GM23248 (cell line): ENCODE data around the gene SUMF1. TPM values are rescaled to one million over a fixed set of nuclear protein-coding genes. Genes with fewer than 3 reads are reported as not detected.

Experiments used
- DNase-seq: peaks from one replicate; pipeline ENCODE4 v3.0.0-alpha.2; 2015
- H2AFZ ChIP-seq: fragments of 200-600 bp; sonication (generic); 2 replicates; pipeline ENCODE4 v1.6.1; 2016; ENCODE audit warnings: antibody characterized with exemption
- H3F3A ChIP-seq: fragments of 200-600 bp; sonication (generic); 2 replicates; pipeline ENCODE4 v1.6.1; 2016; ENCODE audit warnings: mild to moderate bottlenecking, antibody characterized with exemption, mixed run types; ENCODE audit not compliant: insufficient read depth
- H3K27ac ChIP-seq: fragments of 200-600 bp; sonication (generic); 2 replicates; pipeline ENCODE4 v1.5.1; 2016; ENCODE audit warnings: mild to moderate bottlenecking
- H3K27me3 ChIP-seq: fragments of 200-600 bp; sonication (generic); replicated peaks from 2 replicates; pipeline ENCODE4 v1.6.1; 2016; ENCODE audit warnings: mild to moderate bottlenecking; ENCODE audit not compliant: insufficient read depth
- H3K36me3 ChIP-seq: fragments of 200-600 bp; sonication (generic); 2 replicates; pipeline ENCODE4 v1.6.1; 2016; ENCODE audit warnings: low read depth, mild to moderate bottlenecking
- H3K4me1 ChIP-seq: fragments of 200-600 bp; sonication (generic); 2 replicates; pipeline ENCODE4 v1.6.1; 2016; ENCODE audit warnings: mild to moderate bottlenecking; ENCODE audit not compliant: insufficient read depth
- H3K4me2 ChIP-seq: fragments of 200-600 bp; sonication (generic); one replicate; pipeline ENCODE4 v1.6.1; 2016; ENCODE audit warnings: mild to moderate bottlenecking; ENCODE audit not compliant: unreplicated experiment
- H3K4me3 ChIP-seq: fragments of 200-600 bp; sonication (generic); 2 replicates; pipeline ENCODE4 v1.5.1; 2016; ENCODE audit warnings: mild to moderate bottlenecking
- H3K79me2 ChIP-seq: fragments of 200-600 bp; sonication (generic); 2 replicates; pipeline ENCODE4 v1.6.1; 2016; ENCODE audit warnings: mild to moderate bottlenecking; ENCODE audit not compliant: insufficient read depth
- H3K9ac ChIP-seq: fragments of 200-600 bp; sonication (generic); 2 replicates; pipeline ENCODE4 v1.6.1; 2016; ENCODE audit warnings: mild to moderate bottlenecking
- H3K9me2 ChIP-seq: fragments of 200-600 bp; sonication (generic); 2 replicates; pipeline ENCODE4 v1.6.1; 2016; ENCODE audit warnings: mixed run types, mild to moderate bottlenecking, moderate library complexity; ENCODE audit not compliant: insufficient read depth
- H3K9me3 ChIP-seq: fragments of 200-600 bp; sonication (generic); one replicate; pipeline ENCODE4 v1.6.1; 2017; ENCODE audit warnings: low read depth
- H4K20me1 ChIP-seq: fragments of 200-600 bp; sonication (generic); 2 replicates; pipeline ENCODE4 v1.6.0; 2016; ENCODE audit not compliant: insufficient read depth
- EZH2 ChIP-seq: fragments of 200-600 bp; sonication (generic); IDR thresholded peaks from 2 replicates; pipeline ENCODE4 v1.6.1; 2018; ENCODE audit warnings: antibody characterized with exemption, mild to moderate bottlenecking; ENCODE audit not compliant: insufficient read depth, poor library complexity, severe bottlenecking
- EZH2phosphoT487 ChIP-seq: fragments of 200-600 bp; sonication (generic); IDR thresholded peaks from 2 replicates; pipeline ENCODE4 v1.6.1; 2018; ENCODE audit warnings: antibody characterized with exemption, moderate library complexity, mild to moderate bottlenecking, low read depth; ENCODE audit not compliant: insufficient read depth
- WGBS, 2 experiments: methylation state at CpG; one replicate each; pipeline ENCODE4 v1.1.6; 2015 to 2017; ENCODE audit warnings: low lambda C conversion rate in 2 of 2, low coverage in 1 of 2; ENCODE audit errors: missing lambda C conversion rate in 2 of 2; 5-methylcytosine and 5-hydroxymethylcytosine counted together
- in situ Hi-C: fragments of 300-500 bp; cut with MboI; formaldehyde crosslinking; loops from 2 replicates; pipeline ENCODE4 v1.15.0; 2020
- polyA plus RNA-seq: library from polyadenylated mRNA; unstranded; fragments of >200 nt; fragmentation: Nextera tagmentation; extraction: Ambion mirVana; gene quantifications from 2 replicates; pipeline ENCODE4 v1.2.1, GENCODE V29; 2016
- total RNA-seq: library from RNA; depleted of rRNA; stranded (reverse); fragments of >200 nt; shearing (Covaris generic); gene quantifications from 2 replicates; pipeline ENCODE4 v1.2.3, GENCODE V29; 2014

SUMF1 gene
- total and polyA plus RNA-seq, 2 experiments from 2014 or later = 55.3 to 88.1 TPM

GRCh38 chr3:4492208-4493013 lies 25.3 kb upstream of the SUMF1 start:
- Histone ChIP-seq H3K27me3 (no peaks in the 10 kb centered on the region), H3K79me2 (no peaks in the 10 kb centered on the region), H3K4me2 (peak overlapping the region; percentile 88), H3F3A (no peaks in the 10 kb centered on the region), H4K20me1 (no peaks in the 10 kb centered on the region), H2AFZ (peak overlapping the region; percentile 94), H3K9me3 (no peaks in the 10 kb centered on the region), H3K4me3 (peak overlapping the region; percentile 87), H3K4me1 (peaks cover 4% of the 10 kb centered on the region), H3K27ac (peak overlapping the region; percentile 58), H3K9ac (peak overlapping the region; percentile 85), H3K36me3 (no peaks in the 10 kb centered on the region), H3K9me2 (no peaks in the 10 kb centered on the region)
- DNase-seq = peak; percentile 84
- in situ Hi-C loops = no loop called here
- TF ChIP-seq EZH2phosphoT487 = no peak
- TF ChIP-seq EZH2 = no peak
- WGBS, 2 experiments = 1 to 2% methylated on average over 43 of the region's 43 CpGs

- no peaks in the 10 kb centered on the region for H3K36me3 ChIP-seq
- H3K27ac ChIP-seq = no peak overlapping the region
- no peaks in the 10 kb centered on the region for H3K79me2 ChIP-seq
- 63 to 65% methylated on average over 5 of the region's 5 CpGs for WGBS, 2 experiments
- H3F3A ChIP-seq = no peaks in the 10 kb centered on the region
- H3K4me2 ChIP-seq = peak overlapping the region; percentile 88
- in situ Hi-C loops = no loop called here
- TF ChIP-seq EZH2 (no peak), EZH2phosphoT487 (no peak)
- H3K27me3 ChIP-seq = no peaks in the 10 kb centered on the region
- H2AFZ ChIP-seq = peak overlapping the region; percentile 94; the same call in 1 of the 2 replicates
- H3K9ac ChIP-seq = 0 out of 2 replicates have a peak overlapping the region, but pooled peaks have one; percentile 85
- no peaks in the 10 kb centered on the region for H3K9me2 ChIP-seq
- H3K9me3 ChIP-seq = no peaks in the 10 kb centered on the region
- no peak for DNase-seq
- H4K20me1 ChIP-seq = no peaks in the 10 kb centered on the region
- H3K4me3 ChIP-seq = peak overlapping the region; percentile 87
- peaks cover 4% of the 10 kb centered on the region for H3K4me1 ChIP-seq
Observed at GRCh38 chr3:4491855-4492207, 24.8 kb upstream of the SUMF1 start.

GRCh38 chr3:4478261-4478660 lies 11.2 kb upstream of the SUMF1 start:
- Histone ChIP-seq H3F3A (no peaks in the 10 kb centered on the region), H3K9me2 (no peaks in the 10 kb centered on the region), H3K9ac (no peak overlapping the region), H3K36me3 (no peaks in the 10 kb centered on the region), H3K4me3 (no peak overlapping the region), H3K4me2 (no peak overlapping the region), H3K9me3 (no peaks in the 10 kb centered on the region), H3K4me1 (0 out of 2 replicates have a peak, but pooled peaks cover 7% of the 10 kb centered on the region), H3K79me2 (no peaks in the 10 kb centered on the region), H3K27ac (no peak overlapping the region), H4K20me1 (no peaks in the 10 kb centered on the region), H3K27me3 (peaks cover 22% of the 10 kb centered on the region), H2AFZ (no peak overlapping the region)
- no peak for DNase-seq
- TF ChIP-seq EZH2 (no peak), EZH2phosphoT487 (no peak)
- WGBS, 2 experiments = 33 to 51% methylated on average over 3 of the region's 3 CpGs
- in situ Hi-C loops = no loop called here

GRCh38 chr3:4476496-4476895 lies 9.4 kb upstream of the SUMF1 start:
- Histone ChIP-seq H3K27ac (no peak overlapping the region), H3K36me3 (no peaks in the 10 kb centered on the region), H3K27me3 (peaks cover 26% of the 10 kb centered on the region), H3K9me3 (no peaks in the 10 kb centered on the region), H3F3A (no peaks in the 10 kb centered on the region), H3K4me3 (no peak overlapping the region), H3K4me2 (no peak overlapping the region), H3K9me2 (no peaks in the 10 kb centered on the region), H3K9ac (no peak overlapping the region), H3K79me2 (no peaks in the 10 kb centered on the region), H4K20me1 (no peaks in the 10 kb centered on the region), H2AFZ (no peak overlapping the region), H3K4me1 (0 out of 2 replicates have a peak, but pooled peaks cover 7% of the 10 kb centered on the region)
- no peak for DNase-seq
- 16 to 25% methylated on average over 1 of the region's 1 CpG for WGBS, 2 experiments
- TF ChIP-seq EZH2phosphoT487 = no peak
- no peak for TF ChIP-seq EZH2
- in situ Hi-C loops = no loop called here
